Activated T-helper 2 cell treated with anti-CD3 and anti-CD28 coated beads, Interferon-gamma antibody, Interleukin-2, Interleukin-4, amounts not matched to agents 10 μg/mL and 5 μg/mL and 100 μg/mL, durations not matched to agents 14 hours and 24 hours and 36 hours (primary cell): ENCODE data around the gene MPP1. TPM values are rescaled to one million over a fixed set of nuclear protein-coding genes. Genes with fewer than 3 reads are reported as not detected.

ENCODE experiments used
- DNase-seq: peaks from one replicate; pipeline ENCODE4 v3.0.0; 2021; ENCODE audit warnings: low spot score
- H3K27ac Mint-ChIP-seq: one replicate; pipeline ENCODE4 v1.8.0; 2021; ENCODE audit warnings: mixed read lengths
- H3K27me3 Mint-ChIP-seq: one replicate; pipeline ENCODE4 v1.8.0; 2021; ENCODE audit warnings: low read depth, mixed read lengths
- H3K36me3 Mint-ChIP-seq: one replicate; pipeline ENCODE4 v1.8.0; 2021; ENCODE audit warnings: low read depth, mixed read lengths
- H3K4me1 Mint-ChIP-seq: one replicate; pipeline ENCODE4 v1.8.0; 2021; ENCODE audit warnings: low read depth, mixed read lengths
- H3K4me3 Mint-ChIP-seq: one replicate; pipeline ENCODE4 v1.8.0; 2021; ENCODE audit warnings: low read depth, mild to moderate bottlenecking, moderate library complexity, mixed read lengths
- H3K9me3 Mint-ChIP-seq: one replicate; pipeline ENCODE4 v1.8.0; 2021; ENCODE audit warnings: mixed read lengths
- intact Hi-C: fragments of 100-400 bp; cut with micrococcal nuclease; formaldehyde crosslinking; loops from one replicate; pipeline ENCODE4 v1.15.1; 2023
- total RNA-seq: library from RNA; stranded (reverse); gene quantifications from 2 replicates; pipeline ENCODE4 v1.2.3, GENCODE V29; 2022

MPP1 gene
- total RNA-seq, 1 donor from 2014 or later: 31.5 TPM

DNA sequence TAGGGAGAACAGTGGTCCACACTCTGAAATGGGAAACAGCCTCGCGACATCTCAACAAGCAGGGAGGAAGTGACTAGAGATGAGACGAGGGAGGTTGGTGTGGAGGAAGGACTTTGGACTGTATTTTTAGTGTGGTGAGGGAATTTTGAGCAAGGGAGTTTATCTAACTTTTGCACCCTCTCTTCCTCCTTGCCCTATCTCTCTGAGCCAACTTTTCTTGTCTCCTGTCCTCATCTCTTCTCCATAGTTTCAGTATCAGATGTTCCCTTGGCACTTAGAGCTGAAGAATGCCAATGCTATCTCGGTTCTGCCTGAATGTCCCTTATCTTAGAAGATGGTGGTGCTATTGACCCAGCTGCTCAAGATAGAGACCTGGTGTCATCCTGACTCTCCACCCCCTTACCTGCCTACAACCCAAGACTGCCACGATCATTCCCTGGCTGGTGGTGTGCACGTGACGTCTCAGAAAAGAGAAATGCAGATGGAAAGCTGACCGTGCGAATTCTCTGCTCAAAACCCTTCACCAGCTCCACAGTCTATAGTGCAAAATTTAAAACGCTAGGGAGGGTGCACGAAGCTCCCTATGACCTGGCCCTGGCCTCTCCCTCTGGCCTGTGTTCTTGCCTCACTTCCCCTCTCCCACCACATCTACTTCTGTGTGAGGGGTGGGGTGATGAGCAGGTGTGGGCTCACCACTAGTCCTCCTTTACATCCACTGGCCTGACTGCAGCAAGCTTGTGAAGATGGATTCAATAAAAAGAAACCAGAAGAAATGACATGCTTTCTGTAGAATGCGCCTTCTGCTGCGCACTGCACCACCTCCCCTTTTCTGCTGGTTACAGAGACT is 20.9 kb downstream of the MPP1 start:
- Mint-ChIP-seq H3K36me3 (peaks cover 46% of the 10 kb centered on the region), H3K4me1 (peaks cover 19% of the 10 kb centered on the region), H3K9me3 (no peaks in the 10 kb centered on the region), H3K4me3 (no peak overlapping the region), H3K27me3 (no peaks in the 10 kb centered on the region), H3K27ac (peak overlapping the region; percentile 31)
- intact Hi-C loops: no loop called here
- no peak for DNase-seq

GRCh38 chrX:154780968-154781367 is 24.3 kb downstream of the MPP1 start:
- intact Hi-C loops: no loop called here
- peaks cover 25% of the 10 kb centered on the region for H3K4me1 Mint-ChIP-seq
- H3K9me3 Mint-ChIP-seq: no peaks in the 10 kb centered on the region
- H3K36me3 Mint-ChIP-seq: peaks cover 61% of the 10 kb centered on the region
- H3K27ac Mint-ChIP-seq: no peak overlapping the region
- DNase-seq: no peak
- H3K4me3 Mint-ChIP-seq: no peak overlapping the region
- H3K27me3 Mint-ChIP-seq: no peaks in the 10 kb centered on the region

DNA sequence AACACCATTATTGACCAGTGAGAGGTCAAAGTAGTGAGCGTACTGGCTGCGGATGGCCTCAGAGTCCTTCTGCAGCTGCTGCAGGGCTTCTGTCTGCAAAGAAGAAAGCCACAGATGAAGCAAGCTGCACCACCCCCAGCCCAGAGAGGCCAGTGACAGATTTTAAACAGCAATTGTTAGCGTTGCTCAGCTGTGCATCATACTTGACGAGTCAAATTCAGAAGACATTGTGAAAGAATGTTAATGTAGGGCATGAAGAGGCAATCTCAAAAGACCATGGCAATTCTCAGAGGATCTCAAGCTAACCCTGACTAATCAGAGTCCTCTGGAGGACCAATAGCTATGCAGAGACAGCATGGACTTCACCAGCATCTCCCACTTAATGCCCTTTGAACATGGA is 26.0 kb downstream of the MPP1 start:
- Mint-ChIP-seq H3K9me3 (no peaks in the 10 kb centered on the region), H3K4me3 (no peak overlapping the region), H3K36me3 (peaks cover 65% of the 10 kb centered on the region), H3K4me1 (peaks cover 32% of the 10 kb centered on the region), H3K27me3 (no peaks in the 10 kb centered on the region), H3K27ac (no peak overlapping the region)
- intact Hi-C loops: no loop called here
- DNase-seq: no peak

DNA sequence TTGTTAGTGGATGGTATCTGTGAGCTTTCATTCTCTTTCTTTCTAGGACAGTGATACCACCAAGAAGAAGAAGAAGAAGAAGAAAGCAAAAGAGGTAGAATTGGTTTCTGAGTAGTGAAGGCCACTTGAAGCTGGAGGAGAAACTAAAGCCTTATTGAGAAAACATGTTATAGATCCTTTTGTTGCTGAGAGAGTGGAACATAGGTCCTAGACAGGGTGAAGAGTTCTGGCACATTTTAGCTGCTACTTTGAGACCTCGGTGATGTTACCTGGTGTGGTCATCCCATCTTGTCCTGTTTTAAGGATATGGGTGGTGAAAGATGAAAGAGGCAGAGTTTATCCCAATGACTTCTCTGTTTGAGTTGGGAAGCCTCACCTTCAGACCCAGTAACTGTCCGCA is 28.5 kb downstream of the MPP1 start:
- H3K4me1 Mint-ChIP-seq: peaks cover 26% of the 10 kb centered on the region
- DNase-seq: no peak
- H3K27ac Mint-ChIP-seq: no peak overlapping the region
- peaks cover 66% of the 10 kb centered on the region for H3K36me3 Mint-ChIP-seq
- no peaks in the 10 kb centered on the region for H3K27me3 Mint-ChIP-seq
- no peaks in the 10 kb centered on the region for H3K9me3 Mint-ChIP-seq
- intact Hi-C loops: no loop called here
- H3K4me3 Mint-ChIP-seq: no peak overlapping the region

DNA sequence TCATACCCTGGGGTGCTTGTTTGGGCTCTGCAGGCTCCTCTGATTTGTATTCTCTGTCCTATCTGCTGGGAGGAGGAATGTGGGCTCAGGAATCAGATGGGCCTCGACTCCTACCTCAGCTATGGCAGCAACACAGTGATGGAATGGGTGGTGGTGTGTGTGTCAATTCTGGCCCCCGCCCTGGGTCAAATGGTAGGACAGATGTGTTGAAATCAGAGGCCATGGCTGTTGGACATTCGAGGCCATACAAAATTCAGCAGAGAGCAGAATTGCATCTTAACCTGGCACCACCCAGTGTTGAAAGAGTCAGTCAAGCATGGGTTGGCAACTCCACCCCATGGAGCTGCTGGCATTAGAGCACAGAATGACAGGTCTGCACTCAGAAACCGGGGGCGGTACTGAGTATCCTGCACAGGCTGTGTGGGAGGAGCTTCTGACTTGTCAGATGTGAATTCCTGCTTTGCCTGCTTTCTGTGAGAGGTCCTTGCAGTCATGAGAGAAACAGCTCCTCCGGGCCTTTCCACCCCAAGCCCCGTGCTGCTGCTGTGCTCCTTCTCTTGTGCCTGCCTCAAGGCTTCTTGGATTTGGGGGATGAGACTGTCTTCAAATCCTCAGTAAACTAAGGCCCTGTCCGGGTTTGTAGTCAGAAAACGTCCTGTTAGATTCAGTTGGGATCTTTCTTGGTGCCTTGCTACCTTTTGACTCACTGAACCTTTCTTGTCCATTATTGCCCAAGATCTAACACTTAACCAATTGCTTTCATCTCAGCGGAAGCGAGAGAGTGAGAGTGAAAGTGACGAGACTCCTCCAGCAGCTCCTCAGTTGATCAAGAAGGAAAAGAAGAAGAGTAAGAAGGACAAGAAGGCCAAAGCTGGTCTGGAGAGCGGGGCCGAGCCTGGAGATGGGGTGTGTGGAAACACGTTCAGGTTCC is 29.6 kb downstream of the MPP1 start:
- no peak for DNase-seq
- peaks cover 71% of the 10 kb centered on the region for H3K36me3 Mint-ChIP-seq
- H3K4me3 Mint-ChIP-seq: peak overlapping the region; percentile 5
- H3K27me3 Mint-ChIP-seq: no peaks in the 10 kb centered on the region
- H3K4me1 Mint-ChIP-seq: peaks cover 29% of the 10 kb centered on the region
- peak overlapping the region; percentile 67 for H3K27ac Mint-ChIP-seq
- H3K9me3 Mint-ChIP-seq: no peaks in the 10 kb centered on the region
- intact Hi-C loops: no loop called here

GRCh38 chrX:154774622-154775021 is 30.7 kb downstream of the MPP1 start:
- Mint-ChIP-seq H3K27ac (no peak overlapping the region), H3K4me1 (peaks cover 31% of the 10 kb centered on the region), H3K9me3 (no peaks in the 10 kb centered on the region), H3K36me3 (peaks cover 77% of the 10 kb centered on the region), H3K4me3 (no peak overlapping the region), H3K27me3 (no peaks in the 10 kb centered on the region)
- DNase-seq: no peak
- intact Hi-C loops: no loop called here

- Mint-ChIP-seq H3K27me3 (no peaks in the 10 kb centered on the region), H3K36me3 (peaks cover 34% of the 10 kb centered on the region), H3K9me3 (no peaks in the 10 kb centered on the region), H3K4me3 (peak within 1 kb of the TSS; percentile 88), H3K4me1 (peaks cover 19% of the 10 kb centered on the region), H3K27ac (peak within 1 kb of the TSS; percentile 91)
- peak; percentile 94 for DNase-seq
- intact Hi-C loops: loop anchor here (2.0 to 5.0 kb wide), 2 partner anchors 42 to 80 kb away; partner anchors contain the start of gene MPP1
Measured at GRCh38 chrX:154762537-154763296, 42.6 kb downstream of the MPP1 start, which contains the start of gene DKC1. Gene DKC1, plus strand, starts transcription at chrX:154762864. Its CDS starts 102 bp downstream, at chrX:154762966.

DNA sequence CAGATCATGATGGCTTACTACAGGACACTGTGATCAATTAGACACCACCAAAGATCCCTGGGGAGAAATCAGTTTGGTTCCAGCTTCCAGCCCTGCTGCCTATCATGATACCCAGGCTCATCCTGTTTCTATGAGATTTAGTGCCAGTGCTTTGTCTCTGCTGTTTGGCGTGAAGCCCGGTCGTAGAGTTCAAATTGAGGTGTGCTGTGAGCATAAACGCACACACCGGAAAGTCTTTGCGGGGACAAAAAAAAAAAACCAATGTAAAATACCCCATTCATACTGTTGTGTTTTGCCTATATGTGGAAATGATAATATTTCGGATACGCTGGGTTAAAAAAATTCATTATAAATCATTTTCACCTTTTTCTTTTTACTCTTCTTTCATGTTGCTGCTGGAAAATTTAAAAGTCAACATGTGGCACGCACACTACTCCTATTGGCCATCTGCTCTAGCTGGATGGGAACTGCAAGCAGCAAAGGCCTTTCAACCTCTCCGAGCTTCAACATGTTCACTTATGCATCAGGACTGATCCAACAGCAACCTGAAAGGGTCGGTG is 43.2 kb downstream of the MPP1 start:
- intact Hi-C loops: loop anchor here (2.0 to 5.0 kb wide), 2 partner anchors 43 to 80 kb away; partner anchors contain the start of gene MPP1
- peak overlapping the region; percentile 91 for H3K27ac Mint-ChIP-seq
- no peak for DNase-seq
- no peaks in the 10 kb centered on the region for H3K27me3 Mint-ChIP-seq
- peak overlapping the region; percentile 88 for H3K4me3 Mint-ChIP-seq
- H3K9me3 Mint-ChIP-seq: no peaks in the 10 kb centered on the region
- peaks cover 19% of the 10 kb centered on the region for H3K4me1 Mint-ChIP-seq
- peaks cover 29% of the 10 kb centered on the region for H3K36me3 Mint-ChIP-seq

DNA sequence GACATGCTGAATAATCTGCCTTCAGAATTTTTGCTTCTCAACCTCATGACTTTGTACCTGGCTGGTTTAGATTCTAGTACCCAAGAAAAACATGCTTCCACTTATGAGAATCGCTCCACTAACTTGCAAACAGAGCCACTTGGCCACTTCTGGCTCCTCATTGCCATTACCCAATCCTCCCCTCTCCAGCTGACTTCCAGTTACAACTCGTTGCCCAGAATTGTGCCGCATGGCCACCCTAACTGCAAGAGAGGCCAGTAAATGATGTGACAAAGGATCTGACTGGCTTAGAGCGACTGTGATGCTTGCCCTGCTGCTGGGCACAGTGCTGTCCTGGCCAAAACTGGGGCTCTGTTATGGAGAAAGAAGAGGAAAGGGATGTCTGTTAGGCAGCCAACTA is 46.6 kb downstream of the MPP1 start:
- Mint-ChIP-seq H3K9me3 (no peaks in the 10 kb centered on the region), H3K4me1 (peaks cover 9% of the 10 kb centered on the region), H3K27me3 (no peaks in the 10 kb centered on the region), H3K27ac (no peak overlapping the region), H3K36me3 (peaks cover 3% of the 10 kb centered on the region), H3K4me3 (no peak overlapping the region)
- intact Hi-C loops: no loop called here
- no peak for DNase-seq

DNA sequence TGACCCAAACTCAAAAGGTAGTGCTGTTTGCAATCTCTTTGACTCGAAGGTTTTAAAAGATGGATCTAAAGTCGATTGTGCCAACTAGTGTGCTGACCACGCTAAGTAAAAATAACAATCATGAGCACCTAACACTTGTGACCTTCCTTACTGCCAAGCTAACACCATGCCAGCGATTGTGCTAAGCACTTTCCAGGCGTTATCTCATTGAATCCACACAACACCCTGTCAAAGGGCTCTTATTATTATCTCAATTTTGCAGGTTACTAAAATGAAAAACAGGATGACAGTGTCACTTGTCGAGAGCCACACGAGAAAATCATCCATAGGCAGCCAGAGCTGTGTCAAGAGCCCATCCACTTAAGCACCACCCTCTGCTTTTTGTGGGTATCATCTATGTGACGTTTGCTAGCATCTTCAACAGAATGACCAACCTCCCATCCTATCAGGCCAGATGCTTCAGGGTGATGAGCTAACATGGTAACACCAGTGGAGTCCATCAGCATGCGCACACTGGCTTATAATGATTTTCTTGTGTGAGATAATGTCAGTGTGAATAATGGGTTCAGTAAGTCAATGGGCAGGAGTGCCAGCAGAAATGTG is 53.5 kb downstream of the MPP1 start:
- peak overlapping the region; percentile 74 for H3K4me3 Mint-ChIP-seq

GRCh38 chrX:154751203-154751668 is 54.0 kb downstream of the MPP1 start:
- Mint-ChIP-seq H3K27ac (peak overlapping the region; percentile 55), H3K4me3 (peak overlapping the region; percentile 74), H3K27me3 (peaks cover 5% of the 10 kb centered on the region), H3K4me1 (peaks cover 20% of the 10 kb centered on the region), H3K36me3 (peaks cover 3% of the 10 kb centered on the region), H3K9me3 (no peaks in the 10 kb centered on the region)
- DNase-seq: no peak
- intact Hi-C loops: loop anchor here (2.0 kb wide), 1 partner anchor 16 kb away; no protein-coding TSS in a partner anchor

More for the DNA sequence above, 53.5 kb downstream of the MPP1 start:
- intact Hi-C loops: loop anchor here (2.0 kb wide), 1 partner anchor 17 kb away; no protein-coding TSS in a partner anchor
- H3K9me3 Mint-ChIP-seq: no peaks in the 10 kb centered on the region
- H3K27ac Mint-ChIP-seq: peak overlapping the region; percentile 55
- H3K27me3 Mint-ChIP-seq: peaks cover 5% of the 10 kb centered on the region
- DNase-seq: no peak
- H3K4me1 Mint-ChIP-seq: peaks cover 20% of the 10 kb centered on the region
- H3K36me3 Mint-ChIP-seq: no peaks in the 10 kb centered on the region
